ENCODE measurements around the gene RP2. TPM values are rescaled to one million over a fixed set of nuclear protein-coding genes. Genes with fewer than 3 reads are reported as not detected.

Gene RP2
- total and polyA plus RNA-seq, 9 of the 15 experiments (the other 6 are each of a cell fraction or from before 2014, with no cell fraction given) = 2.0 to 6.9 (median 3.5) TPM

DNA sequence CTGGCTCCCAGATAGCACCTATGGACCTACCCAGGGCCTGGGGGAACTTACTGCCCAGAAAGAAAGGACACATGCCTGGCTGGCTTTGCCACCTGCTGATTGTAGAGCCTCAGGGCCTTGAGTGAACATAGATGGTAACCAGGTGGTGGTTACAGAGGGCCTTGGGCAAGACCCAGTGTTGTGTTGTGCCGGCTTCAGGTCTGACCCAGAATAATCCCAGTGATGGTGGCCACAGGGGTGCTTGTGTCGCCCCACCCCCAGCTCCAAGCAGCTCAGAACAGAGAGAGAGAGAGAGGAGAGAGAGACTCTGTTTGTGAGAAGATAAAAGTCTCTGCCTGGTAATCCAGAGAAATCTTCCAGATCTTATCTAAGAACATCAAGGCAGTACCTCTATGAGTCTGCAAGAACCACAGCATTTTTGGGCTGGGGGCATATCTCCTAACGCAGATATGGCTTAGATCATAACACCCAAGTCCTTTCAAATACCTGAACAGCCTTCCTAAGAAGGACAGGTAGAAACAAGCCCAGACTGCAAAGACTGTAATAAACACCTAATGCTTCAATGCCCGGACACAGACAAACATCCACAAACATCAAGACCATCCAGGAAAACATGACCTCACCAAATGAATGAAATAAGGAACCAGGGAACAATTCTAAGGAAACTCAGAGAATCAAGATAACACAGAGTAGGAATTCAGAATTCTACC is 16.3 kb upstream of the RP2 start:
- TF ChIP-seq GTF2A2 (tag; IDR thresholded peaks at IDR 0.05) (no peak), ZFP36 (IDR thresholded peaks at IDR 0.05; ENCODE audit: low read depth, low read length, partially characterized antibody) (no peak), ZNF766 (CRISPR knock-in tag; conservative IDR thresholded peaks at IDR 0.05) (no peak), ARID1B (IDR thresholded peaks at IDR 0.05) (no peak), ZNF507 (tag; conservative IDR thresholded peaks at IDR 0.05) (no peak)
- TF ChIP-seq, protein P1, sequence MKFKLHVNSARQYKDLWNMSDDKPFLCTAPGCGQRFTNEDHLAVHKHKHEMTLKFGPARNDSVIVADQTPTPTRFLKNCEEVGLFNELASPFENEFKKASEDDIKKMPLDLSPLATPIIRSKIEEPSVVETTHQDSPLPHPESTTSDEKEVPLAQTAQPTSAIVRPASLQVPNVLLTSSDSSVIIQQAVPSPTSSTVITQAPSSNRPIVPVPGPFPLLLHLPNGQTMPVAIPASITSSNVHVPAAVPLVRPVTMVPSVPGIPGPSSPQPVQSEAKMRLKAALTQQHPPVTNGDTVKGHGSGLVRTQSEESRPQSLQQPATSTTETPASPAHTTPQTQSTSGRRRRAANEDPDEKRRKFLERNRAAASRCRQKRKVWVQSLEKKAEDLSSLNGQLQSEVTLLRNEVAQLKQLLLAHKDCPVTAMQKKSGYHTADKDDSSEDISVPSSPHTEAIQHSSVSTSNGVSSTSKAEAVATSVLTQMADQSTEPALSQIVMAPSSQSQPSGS (CRISPR knock-in tag; IDR thresholded peaks at IDR 0.05) = no peak
- TF ChIP-seq, protein P2, sequence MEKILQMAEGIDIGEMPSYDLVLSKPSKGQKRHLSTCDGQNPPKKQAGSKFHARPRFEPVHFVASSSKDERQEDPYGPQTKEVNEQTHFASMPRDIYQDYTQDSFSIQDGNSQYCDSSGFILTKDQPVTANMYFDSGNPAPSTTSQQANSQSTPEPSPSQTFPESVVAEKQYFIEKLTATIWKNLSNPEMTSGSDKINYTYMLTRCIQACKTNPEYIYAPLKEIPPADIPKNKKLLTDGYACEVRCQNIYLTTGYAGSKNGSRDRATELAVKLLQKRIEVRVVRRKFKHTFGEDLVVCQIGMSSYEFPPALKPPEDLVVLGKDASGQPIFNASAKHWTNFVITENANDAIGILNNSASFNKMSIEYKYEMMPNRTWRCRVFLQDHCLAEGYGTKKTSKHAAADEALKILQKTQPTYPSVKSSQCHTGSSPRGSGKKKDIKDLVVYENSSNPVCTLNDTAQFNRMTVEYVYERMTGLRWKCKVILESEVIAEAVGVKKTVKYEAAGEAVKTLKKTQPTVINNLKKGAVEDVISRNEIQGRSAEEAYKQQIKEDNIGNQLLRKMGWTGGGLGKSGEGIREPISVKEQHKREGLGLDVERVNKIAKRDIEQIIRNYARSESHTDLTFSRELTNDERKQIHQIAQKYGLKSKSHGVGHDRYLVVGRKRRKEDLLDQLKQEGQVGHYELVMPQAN (IDR thresholded peaks at IDR 0.05; ENCODE audit: borderline replicate concordance) = no peak
- TF ChIP-seq, protein P3, sequence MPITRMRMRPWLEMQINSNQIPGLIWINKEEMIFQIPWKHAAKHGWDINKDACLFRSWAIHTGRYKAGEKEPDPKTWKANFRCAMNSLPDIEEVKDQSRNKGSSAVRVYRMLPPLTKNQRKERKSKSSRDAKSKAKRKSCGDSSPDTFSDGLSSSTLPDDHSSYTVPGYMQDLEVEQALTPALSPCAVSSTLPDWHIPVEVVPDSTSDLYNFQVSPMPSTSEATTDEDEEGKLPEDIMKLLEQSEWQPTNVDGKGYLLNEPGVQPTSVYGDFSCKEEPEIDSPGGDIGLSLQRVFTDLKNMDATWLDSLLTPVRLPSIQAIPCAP (CRISPR knock-in tag; IDR thresholded peaks at IDR 0.05; ENCODE audit: borderline replicate concordance) = no peak
- no peak overlapping the region for H3K27ac ChIP-seq (ENCODE audit: extremely low read depth, low read depth, low read length)
- H3K36me3 ChIP-seq (ENCODE audit: control insufficient read depth, insufficient read depth, low read length) = no peaks in the 10 kb centered on the region
- H3K4me3 ChIP-seq = no peak overlapping the region
- ChIA-PET CTCF (ENCODE audit: low intra/inter-chr PET ratio) (no interaction called here), POLR2A (no interaction called here)
- peaks cover 0 to 5% of the 10 kb centered on the region in 2 experiments; a peak in 1 of 5 replicates for H3K27me3 ChIP-seq (ENCODE audit: control insufficient read depth in 2 of 2, insufficient read depth in 2 of 2, low read length in 2 of 2)
- intact Hi-C loops (cut with micrococcal nuclease) = no loop called here
- in situ Hi-C loops (cut with MboI) = no loop called here
- no peak overlapping the region for H3K9ac ChIP-seq (ENCODE audit: insufficient read depth in 1 of 2, low read depth in 2 of 2, low read length in 2 of 2)
- no peaks in the 10 kb centered on the region for H3K9me1 ChIP-seq (ENCODE audit: control insufficient read depth, insufficient read depth, low read length)
- no peaks in the 10 kb centered on the region for H4K20me1 ChIP-seq (replicated peaks; ENCODE audit: control insufficient read depth, insufficient read depth, low read length)
- no peak for ATAC-seq
- H3K4me1 ChIP-seq (replicated peaks in 1 of 2; ENCODE audit: control insufficient read depth in 2 of 2, insufficient read depth in 2 of 2, low read length in 2 of 2) = no peaks in the 10 kb centered on the region
- no peak for DNase-seq (ENCODE audit: extremely low read depth in 1 of 4, low spot score in 3 of 4)
- no TSS peak for BruUV-seq (replicated peaks)
- no peak overlapping the region for H3K4me2 ChIP-seq (ENCODE audit: insufficient read depth, low read length)
- H2AFZ ChIP-seq (ENCODE audit: low read depth, low read length) = no peak overlapping the region
- no peaks in the 10 kb centered on the region for H3K79me2 ChIP-seq (ENCODE audit: control insufficient read depth, insufficient read depth, low read length)
- FAIRE-seq = no peak
- 0% methylated on average over 4 of the region's 4 CpGs for WGBS (ENCODE audit: insufficient coverage, low coverage, missing lambda C conversion rate)
- no peaks in the 10 kb centered on the region for H3K9me3 ChIP-seq (replicated peaks; ENCODE audit: control insufficient read depth, insufficient read depth, low read depth, low read length)

Data from K562 (cell line).